Loucy (cell line): ENCODE measurements around the gene ICAM5.

Source experiments
- CTCF ChIP-seq: fragments of 200-600 bp; sonication (generic); conservative IDR thresholded peaks from 2 replicates; pipeline ENCODE4 v1.5.1; 2014; ENCODE audit warnings: mild to moderate bottlenecking, antibody characterized with exemption, low read length
- EZH2phosphoT487 ChIP-seq: fragments of 200-600 bp; IDR thresholded peaks from 2 replicates; pipeline ENCODE4 v1.6.1; 2018; ENCODE audit warnings: antibody characterized with exemption, mild to moderate bottlenecking, moderate library complexity, borderline replicate concordance

GRCh38 chr19:10246511-10246910 lies 43.2 kb upstream of the ICAM5 start:
- no peak for TF ChIP-seq CTCF
- no peak for TF ChIP-seq EZH2phosphoT487
